A172 (cell line): ENCODE results near the gene CITED2. TPM values are rescaled to one million over a fixed set of nuclear protein-coding genes. Genes with fewer than 3 reads are reported as not detected.
"Not testable (repeated sequence)": the region's sequence is repeated elsewhere in the genome, so short reads cannot be mapped to it uniquely, and the experiment has no call there.

Experiments
- DNase-seq: peaks from one replicate; pipeline ENCODE4 v3.0.0-alpha.2; 2015; ENCODE audit warnings: low spot score
- total RNA-seq: library from RNA; depleted of rRNA; stranded (reverse); fragments of >200 nt; shearing (Covaris generic); gene quantifications from 2 replicates; pipeline ENCODE4 v1.2.3, GENCODE V29; 2014

CITED2 gene
- total RNA-seq, 1 experiment from 2014 or later, result 169 TPM

DNA sequence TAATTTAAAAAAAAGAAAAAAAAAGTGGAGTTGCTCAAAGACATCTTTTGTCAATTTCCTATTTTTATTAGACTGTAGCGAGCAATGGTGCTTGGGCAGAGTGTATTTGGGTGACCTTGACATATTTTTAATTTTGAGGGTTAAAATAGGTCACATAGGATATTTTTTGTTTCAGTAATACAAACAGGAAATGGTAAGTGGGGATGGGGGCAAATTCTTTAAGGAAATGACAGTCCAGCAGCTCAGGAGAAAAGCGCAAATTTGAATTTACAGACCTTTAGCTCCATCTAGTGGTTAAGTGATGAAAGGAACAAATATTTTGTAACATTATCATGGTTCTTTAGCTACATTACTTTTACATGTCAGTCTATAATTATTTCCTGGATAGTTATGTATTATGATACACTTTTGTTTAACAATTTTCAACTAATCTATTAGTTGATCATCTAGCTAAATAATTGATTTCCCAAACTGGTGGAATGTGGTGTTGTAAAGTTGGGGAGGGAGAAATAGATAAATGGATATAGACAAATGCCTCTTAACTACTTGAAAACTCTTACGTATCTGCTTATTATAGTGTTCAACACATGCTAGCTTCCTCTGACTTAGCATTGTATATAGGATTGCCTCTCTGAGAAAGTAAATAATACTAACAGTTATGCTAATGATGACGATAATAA, 10.0 kb downstream of the CITED2 start:
- DNase-seq, result peak; percentile 75

DNA sequence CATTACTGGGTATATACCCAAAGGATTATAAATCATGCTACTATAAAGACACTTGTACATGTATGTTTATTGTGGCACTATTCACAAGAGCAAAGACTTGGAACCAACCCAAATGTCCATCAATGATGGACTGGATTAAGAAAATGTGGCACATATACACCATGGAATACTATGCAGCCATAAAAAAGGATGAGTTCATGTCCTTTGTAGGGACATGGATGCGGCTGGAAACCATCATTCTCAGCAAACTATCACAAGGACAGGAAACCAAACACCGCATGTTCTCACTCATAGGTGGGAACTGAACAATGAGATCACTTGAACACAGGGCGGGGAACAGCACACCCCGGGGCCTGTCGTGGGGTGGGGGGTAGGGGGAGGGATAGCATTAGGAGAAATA, 10.7 kb downstream of the CITED2 start:
- DNase-seq, result not testable (repeated sequence)

GRCh38 chr6:139363123-139363522, 11.3 kb downstream of the CITED2 start:
- DNase-seq, result not testable (repeated sequence)

DNA sequence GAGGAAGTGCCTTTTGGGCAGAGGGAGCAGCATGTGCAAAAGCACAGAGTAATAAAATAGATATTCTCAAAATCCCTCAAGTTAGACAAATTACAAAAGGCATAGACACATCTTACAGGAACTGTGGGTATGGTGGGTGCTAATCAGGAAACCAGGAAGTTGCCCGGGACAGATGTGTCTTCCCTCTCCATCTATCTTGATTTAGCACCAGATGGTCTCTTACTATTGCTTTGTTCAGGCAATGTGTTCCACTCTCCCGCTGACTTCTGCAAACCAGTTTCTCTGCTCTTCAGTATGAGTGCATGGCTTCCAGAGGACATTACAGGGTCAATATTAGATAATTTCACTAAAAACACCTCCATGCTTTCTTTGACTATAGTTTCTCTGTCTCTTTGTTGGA, 13.2 kb downstream of the CITED2 start:
- DNase-seq, result no peak

GRCh38 chr6:139356924-139357323, 17.5 kb downstream of the CITED2 start:
- no peak for DNase-seq

DNA sequence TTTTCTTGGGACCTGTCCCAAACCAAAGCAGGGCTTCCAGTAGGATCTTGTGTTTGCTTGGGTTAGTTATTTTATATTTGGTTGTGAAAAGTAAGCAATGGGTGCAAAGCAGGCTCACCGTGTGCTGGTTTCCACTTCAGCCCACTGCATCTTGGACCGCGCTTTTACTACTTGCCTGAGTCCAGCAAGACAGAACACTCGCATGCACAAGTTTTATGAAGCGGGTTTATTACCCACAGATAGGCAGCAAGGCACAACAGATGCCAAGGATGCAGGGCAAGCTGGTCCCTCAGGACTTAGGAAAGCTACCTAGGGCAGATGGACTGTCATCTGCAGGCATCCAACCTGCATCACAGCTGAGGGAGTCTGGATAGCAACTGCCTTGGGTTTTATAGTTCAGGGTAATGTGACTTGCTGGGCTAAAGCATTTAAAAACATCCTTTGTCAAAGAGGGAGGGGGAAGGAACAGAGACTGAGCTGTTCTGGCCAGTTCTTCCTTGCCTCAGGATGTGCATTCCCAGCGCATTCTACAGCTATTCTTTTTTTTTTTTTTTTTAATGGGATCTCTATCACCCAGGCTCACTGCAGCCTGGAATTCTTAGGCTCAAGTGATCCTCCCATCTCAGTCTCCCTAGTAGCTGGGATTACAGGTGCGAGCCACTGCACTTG, 18.5 kb downstream of the CITED2 start:
- DNase-seq, result no peak

DNA sequence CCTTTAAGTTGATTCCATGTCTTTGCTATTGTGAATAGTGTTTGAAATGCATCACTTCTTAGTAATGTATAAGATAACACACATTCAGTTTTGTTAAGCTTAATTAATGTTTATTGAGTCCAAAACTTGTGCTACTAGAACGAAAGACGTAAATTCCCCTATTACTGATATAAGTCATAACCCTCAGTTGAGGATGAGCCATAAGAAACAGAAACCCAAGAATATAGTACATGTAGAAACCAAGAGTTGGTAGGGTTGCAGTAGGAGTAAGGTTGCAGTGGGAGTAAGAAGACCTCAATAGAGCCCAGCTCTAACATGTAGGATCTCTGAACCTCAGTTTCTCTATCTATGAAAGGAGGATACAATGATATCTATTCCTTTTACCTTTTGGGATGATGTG, 19.3 kb downstream of the CITED2 start:
- DNase-seq, result no peak

DNA sequence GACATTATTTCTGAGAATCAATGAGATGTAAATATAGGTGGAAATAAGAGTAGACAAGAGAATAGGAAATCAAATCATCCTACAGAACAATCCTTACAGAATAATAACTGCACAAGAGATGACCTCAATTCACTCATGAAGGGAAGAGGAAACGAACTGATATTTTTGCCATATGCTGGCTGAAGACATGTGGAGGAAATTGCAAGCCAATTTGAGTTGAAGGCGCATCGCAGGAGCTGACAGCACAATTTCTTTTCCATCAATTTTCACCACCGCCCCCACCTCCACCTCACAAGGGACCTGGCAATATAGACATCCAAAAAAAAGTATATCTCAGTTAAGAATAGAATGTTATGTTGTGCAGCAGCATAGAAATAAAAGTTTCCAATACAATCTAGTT, 20.3 kb downstream of the CITED2 start:
- no peak for DNase-seq

DNA sequence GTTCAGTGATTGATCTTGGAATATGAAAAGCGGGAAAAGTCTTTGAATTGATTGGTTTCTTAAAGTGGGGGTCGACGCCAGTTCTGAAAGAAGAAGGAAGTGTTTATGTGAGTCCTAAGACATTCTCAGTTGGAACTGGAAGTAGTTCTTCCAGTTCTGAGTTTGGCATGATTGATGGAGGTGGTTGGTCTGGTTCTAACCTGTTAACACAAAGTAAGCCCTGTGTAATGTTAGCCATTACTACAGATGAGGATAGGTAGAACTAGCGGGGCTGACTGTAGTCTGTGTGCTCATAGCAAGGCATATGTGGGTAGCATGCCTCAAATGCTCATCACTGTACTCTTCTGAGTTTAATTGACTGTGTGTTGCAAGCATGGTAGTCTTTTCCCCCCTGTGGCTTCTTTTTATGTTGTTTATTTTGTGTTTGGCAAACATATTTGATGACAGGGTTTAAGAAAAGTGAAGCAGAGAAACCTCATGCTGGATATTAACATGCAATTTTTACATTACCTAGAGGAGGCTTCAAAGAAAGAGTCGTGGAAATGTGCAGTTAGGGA, 24.9 kb downstream of the CITED2 start:
- no peak for DNase-seq

DNA sequence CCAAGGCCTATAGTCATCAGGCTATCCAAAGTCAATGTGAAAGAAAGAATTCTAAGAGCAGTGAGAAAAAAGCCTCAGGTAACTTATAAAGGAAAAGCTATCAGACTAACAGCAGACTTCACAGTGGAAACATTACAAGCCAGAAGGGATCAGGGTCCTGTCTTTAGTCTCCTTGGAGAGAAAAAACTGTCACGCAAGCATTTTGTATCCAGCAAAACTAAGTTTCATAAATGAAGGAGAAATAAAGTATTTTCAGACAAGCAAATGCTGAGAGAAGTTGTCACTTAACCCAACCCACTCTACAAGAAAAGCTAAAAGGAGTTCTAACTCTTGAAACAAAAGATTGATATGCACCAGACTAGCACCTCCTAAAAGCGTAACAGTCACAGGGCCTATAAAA, 28.1 kb downstream of the CITED2 start:
- no peak for DNase-seq

DNA sequence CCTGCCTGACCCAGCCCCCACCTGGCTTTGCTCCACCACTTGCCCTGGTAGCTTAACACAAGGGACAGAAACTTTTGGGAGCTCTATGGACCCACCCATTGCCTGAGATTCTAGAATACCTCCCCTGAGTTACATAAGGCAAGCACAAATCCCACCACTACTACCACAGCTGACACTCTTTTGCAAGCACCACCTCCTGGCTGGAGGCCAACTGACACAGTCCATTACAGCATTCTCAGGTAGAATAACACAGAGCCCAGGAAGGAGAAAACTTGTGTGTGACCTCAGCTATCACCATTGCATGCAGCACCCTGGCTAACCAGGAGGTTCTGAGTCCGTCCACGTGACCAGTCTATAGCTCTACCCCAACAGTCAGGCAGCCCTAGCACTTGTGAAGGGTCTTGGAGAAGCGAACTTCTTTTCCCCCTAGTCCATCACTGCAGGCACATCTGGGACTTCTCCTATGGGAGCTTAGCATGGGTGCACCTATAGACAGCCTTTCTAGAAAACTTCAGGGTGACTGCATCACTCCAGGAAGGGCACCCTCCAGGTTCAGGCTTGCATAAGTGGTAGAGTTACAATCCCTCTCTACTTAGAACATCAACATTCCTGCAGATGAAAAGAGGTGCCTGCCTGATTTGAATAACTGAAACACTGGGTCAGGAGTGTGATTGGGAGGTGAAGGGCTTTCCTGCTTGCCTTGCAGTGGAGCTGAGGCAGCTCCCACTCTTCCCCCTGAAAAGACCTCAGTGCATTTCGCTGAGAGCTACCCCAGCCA, 30.1 kb downstream of the CITED2 start:
- no peak for DNase-seq

DNA sequence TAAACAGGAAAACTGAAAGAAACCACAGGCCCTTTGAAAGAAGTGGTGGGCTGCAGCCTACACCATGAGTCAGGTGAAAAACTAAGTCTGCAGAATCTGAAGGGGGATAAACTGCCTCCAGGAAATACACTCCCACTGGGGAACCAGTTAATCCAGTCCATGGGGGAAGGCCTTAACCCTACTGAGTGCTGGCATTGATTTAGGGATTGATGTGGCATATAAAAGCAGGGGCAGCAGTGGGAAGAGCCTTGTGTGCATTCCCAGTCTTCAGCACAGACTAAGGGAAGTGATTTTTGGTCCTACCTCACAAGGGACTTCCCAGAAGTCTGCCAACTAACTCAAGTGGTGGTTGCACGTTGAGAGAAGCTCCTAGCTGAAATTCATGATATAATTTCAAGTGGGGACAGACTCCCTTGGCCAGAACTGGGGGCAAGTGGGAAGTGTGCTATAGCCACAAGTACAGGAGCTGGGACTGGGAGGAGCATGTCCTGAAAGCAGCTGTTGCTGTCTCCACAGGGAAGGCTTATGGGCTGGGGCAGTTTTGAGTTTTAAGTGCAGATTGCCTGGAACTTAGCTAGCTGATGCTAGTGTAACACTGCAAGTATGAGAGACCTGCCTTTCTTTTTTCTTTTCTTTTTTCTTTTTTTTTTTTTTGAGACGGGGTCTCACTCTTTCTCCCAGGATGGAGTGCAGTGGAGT, 31.2 kb downstream of the CITED2 start:
- no peak for DNase-seq

GRCh38 chr6:139341060-139341459, 33.4 kb downstream of the CITED2 start:
- no peak for DNase-seq

DNA sequence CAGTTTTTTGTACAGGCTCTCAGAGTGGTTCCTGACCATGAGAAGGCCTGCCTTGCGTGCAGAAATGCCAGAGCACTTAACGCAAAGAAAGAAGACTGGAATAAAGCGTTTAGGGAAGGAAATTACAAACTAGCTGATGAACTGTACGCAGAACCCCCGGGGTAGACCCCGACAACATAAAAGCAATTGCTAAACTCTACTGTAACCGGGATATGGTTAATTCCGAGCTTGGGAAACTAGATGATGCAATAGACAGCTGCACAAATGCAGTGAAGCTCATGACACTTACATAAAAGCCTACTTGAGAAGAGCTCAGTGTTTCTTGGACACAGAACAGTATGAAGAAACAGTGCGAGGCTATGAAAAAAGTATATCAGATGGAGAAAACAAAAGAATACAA, 35.7 kb downstream of the CITED2 start:
- DNase-seq, result no peak

GRCh38 chr6:139337830-139338229, 36.6 kb downstream of the CITED2 start:
- DNase-seq, result no peak

DNA sequence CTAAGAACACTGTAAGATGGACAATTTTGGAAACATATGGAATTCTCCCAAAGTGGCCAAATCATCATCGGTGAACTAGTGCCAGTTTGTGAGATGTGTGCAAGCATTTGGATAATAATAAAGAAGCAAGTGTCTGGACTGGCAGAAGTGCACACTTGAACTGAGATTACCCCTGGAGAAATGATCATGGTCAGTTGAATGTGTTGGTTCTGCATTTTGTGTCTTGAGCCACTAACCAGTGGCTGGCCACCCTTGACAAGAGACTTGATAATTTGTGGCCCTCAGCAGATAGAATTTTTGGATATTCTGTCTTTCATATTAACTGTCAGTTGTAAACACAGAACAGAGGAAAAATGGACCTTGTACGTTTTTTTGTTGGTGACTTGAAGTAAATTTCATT, 37.4 kb downstream of the CITED2 start:
- DNase-seq, result no peak

DNA sequence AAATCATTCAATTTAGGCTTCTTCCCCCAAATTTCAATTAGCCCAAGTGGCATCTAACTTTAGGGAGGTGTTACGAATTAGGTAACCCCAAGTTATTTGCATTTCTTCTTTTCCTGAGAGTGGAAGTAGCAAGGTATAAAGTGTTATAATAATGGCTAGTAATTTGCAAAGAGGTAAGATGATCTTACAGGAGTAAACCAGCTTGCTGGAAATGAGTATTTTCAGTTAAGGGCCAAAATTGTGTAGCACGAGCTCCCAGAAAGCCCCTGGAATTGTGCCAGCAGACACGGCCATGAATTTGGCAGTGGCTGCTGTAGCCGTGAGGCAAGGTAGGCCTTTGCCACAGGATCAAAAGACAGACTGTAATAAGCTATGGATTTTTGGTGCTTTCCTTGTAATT, 38.0 kb downstream of the CITED2 start:
- peak; percentile 23 for DNase-seq

- no peak for DNase-seq
These were observed 38.8 kb downstream of the CITED2 start for GRCh38 chr6:139335447-139336210.

- DNase-seq, result peak; percentile 67
These were observed 39.5 kb downstream of the CITED2 start for GRCh38 chr6:139334806-139335446.

- no peak for DNase-seq
These were observed 43.5 kb downstream of the CITED2 start for GRCh38 chr6:139330826-139331500.
